C4-2B (cell line): Measurements from ENCODE around the gene OR5D18.

Experiments
- ZFX ChIP-seq: fragments of 450-650 bp; IDR thresholded peaks from 2 replicates; pipeline ENCODE4 v1.6.1; 2017
- TF ChIP-seq, protein P1 (sequence below): fragments of 450-650 bp; conservative IDR thresholded peaks from 2 replicates; pipeline ENCODE4 v1.5.1; 2017; ENCODE audit warnings: mild to moderate bottlenecking

DNA sequence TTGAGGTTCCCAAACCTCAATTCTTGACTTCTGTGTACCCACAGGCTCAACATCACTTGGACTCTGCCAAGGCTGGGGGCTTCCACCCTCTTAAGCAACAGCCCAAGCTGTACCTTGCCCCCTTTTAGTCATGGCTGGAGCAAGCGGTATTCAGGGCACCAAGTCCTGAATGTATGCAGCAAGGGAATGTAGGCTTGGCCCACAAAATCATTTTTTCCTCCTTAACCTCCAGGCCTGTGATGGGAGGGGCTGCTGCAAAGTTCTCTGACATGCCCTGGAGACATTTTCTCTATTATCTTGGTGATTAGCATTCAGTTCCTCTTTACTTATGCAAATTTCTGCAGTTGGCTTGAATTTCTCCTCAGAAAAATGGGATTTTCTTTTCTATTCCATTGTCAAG lies 13.2 kb upstream of the OR5D18 start:
- TF ChIP-seq ZFX, result no peak
- TF ChIP-seq, protein P1, sequence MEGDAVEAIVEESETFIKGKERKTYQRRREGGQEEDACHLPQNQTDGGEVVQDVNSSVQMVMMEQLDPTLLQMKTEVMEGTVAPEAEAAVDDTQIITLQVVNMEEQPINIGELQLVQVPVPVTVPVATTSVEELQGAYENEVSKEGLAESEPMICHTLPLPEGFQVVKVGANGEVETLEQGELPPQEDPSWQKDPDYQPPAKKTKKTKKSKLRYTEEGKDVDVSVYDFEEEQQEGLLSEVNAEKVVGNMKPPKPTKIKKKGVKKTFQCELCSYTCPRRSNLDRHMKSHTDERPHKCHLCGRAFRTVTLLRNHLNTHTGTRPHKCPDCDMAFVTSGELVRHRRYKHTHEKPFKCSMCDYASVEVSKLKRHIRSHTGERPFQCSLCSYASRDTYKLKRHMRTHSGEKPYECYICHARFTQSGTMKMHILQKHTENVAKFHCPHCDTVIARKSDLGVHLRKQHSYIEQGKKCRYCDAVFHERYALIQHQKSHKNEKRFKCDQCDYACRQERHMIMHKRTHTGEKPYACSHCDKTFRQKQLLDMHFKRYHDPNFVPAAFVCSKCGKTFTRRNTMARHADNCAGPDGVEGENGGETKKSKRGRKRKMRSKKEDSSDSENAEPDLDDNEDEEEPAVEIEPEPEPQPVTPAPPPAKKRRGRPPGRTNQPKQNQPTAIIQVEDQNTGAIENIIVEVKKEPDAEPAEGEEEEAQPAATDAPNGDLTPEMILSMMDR, result no peak
